GM18909 (cell line): ENCODE data around the gene IL17B.
"Not testable (repeated sequence)": the region's sequence is repeated elsewhere in the genome, so short reads cannot be mapped to it uniquely, and the experiment has no call there.

Experiments used
- ATAC-seq: cut with Tn5 transposase; IDR thresholded peaks from one replicate; pipeline ENCODE4 v1.9.1; 2021; ENCODE audit warnings: mild to moderate bottlenecking; ENCODE audit not compliant: unreplicated experiment, poor library complexity

IL17B gene

DNA sequence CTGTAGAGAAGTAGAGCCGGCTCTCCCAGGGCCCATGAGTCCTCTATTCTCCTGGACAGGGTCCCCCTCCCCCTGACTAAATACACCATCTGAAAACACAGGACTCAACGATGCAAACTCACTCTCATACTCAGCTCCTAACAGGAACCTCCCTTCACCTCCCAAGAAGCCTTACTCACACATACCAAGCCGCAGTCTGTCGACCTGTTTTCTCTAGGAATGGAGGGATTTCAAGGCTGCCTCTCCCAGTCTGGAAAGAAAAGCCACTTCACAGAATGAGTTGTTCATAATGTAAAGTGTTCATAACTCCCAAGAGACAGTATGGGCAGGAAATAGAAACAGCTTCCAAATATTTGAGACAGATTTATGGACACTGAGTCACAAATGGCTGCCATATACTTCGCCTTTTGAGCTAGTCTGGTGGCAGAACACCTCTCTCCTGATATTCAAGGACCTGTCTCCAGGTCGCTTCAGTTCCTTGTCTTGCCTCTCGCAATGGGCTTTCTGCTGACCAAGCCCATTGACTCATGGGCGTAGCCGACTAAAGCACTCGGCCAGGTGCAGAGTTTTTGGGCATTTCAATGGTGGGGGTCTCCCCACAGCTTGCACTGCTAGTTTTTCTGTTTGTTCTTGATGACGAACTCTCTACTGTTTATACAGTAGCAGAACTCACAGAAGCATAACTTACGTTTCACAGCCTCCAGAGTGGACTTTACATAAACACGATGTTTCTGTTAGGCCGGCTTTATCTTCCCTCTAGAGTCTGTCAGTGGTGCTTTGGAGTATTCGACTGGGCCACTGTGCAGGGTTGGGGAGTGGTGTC, 25.0 kb upstream of the IL17B start:
- ATAC-seq, result no peak

DNA sequence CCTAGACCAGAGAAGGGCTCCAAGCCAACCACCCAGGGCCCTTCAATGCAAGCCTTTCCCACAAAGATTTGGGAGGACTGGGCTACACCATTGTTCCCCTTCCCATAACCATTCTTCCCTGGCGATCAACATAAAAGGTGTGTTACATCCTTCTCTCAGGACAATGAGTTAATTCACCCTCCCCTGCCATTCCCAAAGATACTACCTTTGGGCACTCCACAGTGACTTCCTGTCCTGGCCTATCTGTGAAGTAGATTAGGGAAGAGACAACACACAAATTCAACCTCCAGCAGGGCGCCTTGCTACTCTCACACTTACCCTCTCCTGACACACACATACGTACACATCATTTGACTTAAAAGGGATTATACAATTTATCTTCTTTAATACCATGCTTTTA, 23.2 kb upstream of the IL17B start:
- no peak for ATAC-seq

DNA sequence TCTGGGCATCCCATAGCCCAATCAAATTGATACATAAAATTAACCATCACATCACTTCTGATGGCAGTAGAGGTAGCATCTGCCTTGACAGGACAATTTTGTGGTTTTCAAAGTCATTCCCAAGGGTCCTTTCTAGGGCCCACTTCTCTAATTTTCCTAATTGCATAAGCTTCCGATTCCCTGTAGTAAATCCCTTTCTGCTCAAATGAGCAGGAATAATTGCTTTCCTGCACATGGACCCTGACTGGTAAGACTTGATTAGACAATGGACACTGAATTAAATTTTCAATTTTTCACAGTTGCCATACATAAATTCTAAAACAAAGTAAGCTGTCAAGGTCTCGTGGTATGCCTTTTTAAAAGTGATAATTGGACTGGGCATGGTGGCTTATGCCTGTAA, 22.0 kb upstream of the IL17B start:
- ATAC-seq, result no peak

DNA sequence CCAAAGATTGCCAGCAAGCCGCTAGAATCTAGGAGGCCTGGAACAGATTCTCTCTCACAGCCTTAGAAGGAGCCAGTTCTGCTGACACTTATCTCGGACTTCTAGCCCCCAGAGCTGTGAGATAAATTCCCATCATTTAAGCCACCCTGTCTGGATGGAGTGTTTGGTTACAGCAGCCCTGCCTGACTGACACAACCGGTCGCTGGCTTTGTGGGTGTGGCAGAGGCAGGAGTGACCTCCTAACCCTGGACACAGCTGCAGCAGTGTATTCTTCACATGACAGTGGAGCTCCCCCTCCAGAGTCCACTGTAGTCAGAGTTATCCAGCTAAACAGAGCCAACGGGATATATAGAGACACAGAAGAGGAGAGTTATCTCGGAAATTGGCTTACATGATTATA, 21.2 kb upstream of the IL17B start:
- no peak for ATAC-seq

DNA sequence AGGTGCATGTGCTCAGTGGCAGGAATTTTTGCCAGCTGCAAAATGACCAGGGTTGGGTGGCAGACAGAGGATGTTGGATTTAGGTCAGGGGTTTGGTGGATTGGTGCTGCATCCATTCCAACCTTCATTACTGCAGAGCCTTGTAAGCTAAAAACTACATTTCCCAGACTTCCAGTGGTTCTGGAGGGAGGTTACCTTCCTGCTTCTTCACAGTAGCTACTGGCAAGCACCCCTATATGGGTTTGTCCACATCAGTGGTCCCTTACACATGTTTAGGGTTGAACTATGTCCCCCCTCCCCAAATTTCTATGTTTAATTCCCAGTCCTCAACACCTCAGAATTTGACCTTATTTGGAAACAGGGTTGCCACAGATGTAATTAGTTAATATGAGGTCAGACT, 20.7 kb upstream of the IL17B start:
- no peak for ATAC-seq

DNA sequence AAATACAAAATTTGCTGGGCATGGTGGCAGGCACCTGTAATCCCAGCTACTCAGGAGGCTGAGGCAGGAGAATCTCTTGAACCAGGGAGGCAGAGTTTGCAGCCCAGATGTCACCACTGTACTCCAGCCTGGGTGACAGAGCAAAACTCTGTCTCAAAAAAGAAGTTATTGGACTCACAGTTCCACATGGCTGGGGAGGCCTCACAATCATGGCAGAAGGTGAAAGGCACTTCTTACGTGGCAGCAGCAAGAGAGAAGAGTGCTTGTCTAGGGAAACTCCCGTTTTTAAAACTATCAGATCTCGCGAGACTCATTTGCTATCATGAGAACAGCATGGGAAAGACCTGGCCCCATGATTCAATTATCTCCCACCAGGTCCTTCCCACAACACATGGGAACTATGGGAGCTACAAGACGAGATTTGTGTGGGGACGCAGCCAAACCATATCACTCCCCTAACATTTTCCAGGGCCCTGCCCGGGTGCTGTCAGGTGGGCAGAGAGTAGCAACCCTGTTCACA, 19.7 kb upstream of the IL17B start:
- ATAC-seq, result not testable (repeated sequence)

DNA sequence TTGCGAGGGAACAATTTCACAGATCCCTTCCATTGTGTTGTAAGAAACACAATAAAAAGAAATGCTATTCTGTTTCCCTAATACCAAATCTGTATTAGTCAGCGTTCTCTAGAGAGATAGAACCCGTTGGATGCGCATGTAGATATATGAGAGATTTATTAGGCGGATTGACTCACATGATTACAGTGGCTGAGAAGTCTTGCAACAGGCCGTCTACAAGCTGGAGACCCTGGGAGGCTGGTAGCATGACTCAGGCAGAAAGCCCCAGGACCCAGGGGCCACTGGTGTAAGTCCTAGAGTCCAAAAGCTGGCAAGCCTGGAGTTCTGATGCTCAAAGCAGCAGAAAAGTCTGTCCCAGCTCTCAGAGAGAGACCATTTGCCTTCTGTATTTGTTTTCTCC, 18.4 kb upstream of the IL17B start:
- no peak for ATAC-seq

DNA sequence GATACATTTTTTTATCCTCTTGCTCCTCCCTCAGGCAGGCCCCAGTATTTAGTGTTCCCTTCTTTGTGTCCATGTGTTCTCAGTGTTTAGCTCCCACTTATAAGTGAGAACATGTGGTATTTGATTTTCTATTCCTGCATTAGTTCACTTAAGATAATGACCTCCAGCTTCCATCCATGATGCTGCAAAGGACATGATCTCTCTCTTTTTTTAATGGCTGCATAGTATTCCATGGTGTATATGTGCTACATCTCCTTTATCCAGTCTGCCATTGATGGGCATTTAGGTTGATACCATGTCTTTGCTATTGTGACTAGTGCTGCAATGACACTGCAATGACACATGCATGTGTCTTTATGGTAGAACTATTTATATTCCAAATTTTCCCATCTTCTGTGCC, 15.9 kb upstream of the IL17B start:
- ATAC-seq, result not testable (repeated sequence)

DNA sequence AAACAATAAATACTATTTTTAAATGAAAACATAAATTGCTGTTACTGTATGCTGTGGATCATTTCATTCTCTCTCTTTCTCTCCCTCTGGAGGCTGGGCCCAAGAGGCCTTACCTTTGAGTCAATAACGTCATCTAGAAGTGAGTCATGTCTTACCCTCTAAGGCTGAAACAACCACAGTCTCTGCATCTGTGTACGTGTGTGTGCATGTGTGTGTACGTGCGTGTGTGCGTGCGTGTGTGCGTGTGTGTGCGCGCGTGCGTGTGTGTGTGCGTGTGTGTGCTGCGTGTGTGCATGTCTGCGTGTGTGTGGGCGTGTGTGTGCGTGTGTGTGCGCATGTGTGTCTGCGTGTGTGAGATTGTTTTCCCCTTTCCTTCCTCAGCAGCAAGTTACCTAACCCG, 13.6 kb upstream of the IL17B start:
- no peak for ATAC-seq

DNA sequence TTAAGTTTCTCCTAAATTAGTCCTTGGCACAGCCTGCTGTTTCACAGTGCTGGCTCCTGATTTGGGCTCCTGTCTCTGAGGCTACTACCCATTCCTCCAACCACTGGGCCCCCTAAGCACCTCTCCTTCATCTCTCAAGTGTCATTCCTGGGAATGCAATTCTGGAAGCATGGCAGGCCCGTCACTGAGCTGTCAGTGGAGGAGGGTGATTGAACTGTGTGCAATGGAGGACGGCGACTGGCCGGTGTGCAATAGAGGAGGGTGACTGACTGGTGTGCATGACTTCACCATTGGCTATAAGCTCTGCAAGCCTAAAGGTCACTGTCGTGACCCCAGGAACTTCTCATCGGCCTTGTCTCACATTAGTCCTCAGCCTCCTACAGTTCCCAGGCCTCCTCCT, 12.4 kb upstream of the IL17B start:
- no peak for ATAC-seq

DNA sequence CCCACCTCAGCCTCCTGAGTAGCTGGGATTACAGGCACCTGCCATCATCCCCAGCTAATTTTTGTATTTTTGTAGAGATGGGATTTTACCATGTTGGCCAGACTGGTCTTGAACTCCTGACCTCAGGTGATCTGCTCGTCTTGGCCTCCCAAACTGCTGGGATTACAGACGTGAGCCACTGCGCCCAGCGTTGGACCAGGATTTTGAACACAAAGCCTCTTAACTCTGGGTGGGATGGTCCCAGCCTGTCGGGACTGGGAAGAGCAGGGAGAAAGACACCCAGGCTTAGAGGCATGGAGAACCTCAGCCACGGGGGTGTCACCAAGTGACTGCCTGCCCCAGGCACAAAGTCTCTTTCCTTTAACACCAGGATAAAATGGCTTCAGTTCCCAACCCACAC, 12.0 kb upstream of the IL17B start:
- ATAC-seq, result not testable (repeated sequence)

DNA sequence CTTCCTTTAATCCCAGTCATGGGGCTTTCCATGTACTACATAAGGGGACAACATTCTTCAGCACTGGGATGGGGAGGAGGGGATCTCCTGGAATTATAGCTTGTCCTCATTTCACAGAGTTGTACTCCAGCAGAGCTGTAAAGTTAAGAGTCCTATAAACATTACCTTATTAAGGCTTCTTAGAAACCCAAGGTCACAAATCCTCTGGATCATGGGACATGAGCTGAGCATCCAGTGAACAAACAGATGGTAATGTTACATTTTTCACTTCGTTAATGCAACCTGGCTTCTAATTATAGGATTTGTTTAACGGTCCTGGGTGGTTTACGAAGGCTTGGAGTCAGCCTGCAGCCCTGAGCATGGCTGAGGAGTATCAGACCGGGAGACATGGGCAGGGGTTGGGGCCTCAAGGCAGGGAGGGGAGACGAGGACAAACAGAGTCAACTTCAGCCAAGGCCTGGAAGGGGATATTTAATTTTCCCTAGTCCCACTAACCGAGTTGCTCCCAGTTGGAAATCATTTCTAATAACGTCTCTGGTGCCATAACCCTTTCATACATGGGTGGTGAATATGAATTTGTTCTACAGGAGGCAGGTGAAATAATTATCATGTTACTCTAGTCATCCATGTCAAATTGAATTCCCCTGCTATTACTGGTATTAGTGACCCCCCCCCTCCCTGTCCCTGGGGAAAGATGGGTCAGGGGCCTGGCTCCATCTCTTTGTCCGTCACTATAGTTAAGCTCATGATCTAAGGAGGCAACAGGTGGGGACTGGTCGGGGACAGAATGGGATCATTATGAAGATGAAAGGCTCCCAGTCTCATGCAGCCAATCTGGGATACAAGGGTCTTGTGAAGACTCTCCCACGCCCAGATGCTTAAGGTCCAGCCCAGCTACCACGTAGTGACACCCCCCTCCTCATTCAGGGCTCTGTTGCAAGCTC, 10.7 kb upstream of the IL17B start:
- no peak for ATAC-seq

DNA sequence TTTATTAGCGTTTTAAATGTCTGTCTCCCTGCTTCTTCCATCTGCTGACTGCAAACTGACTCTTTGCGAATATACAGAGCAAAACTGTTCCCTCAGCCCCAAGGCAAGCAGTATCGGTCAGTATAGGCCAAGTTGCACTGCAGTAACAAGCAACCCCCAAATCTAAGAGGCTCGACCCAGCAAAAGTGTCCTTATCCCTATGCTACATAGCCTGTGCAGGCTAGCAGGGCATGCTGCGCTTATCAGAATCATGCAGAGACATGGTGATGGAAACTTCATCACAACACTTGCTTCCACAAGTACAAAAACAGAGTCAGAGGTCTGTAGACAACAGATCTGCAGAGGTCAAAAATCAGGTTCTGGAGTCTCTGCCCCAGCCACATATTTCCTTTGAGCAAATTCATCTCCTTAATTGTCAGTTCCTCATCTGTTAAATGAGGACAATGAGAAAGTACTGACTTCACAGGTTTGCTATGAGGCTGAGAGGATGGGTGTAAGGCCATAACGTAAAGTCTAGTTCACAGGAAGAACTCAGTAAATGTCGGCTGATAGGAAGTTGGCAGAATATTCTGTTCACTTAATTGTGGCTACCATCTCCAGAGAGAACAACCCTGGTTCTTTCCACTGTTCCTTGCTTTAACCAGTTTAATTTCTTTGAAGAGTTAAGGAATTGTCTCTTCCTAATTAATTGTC, 9.6 kb upstream of the IL17B start:
- no peak for ATAC-seq

DNA sequence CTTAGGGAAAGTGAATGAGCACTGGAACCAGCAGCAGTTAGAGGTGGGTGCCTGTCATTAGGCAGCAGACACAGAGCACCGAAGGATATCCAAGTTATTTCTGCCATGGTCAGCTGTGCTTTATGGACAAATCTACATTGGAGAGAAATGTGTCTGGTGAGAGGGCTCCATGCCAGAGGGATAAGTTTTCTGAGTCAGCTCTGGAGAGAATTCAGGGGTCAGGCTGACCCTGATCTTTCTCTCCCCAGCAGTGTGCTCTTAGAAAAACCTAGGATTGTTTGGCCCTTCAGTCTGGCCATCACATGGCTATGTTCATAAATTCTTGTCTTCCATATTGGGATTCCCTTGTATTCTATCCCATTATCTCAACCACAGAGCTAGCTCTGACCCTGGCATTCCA, 8.9 kb upstream of the IL17B start:
- no peak for ATAC-seq

DNA sequence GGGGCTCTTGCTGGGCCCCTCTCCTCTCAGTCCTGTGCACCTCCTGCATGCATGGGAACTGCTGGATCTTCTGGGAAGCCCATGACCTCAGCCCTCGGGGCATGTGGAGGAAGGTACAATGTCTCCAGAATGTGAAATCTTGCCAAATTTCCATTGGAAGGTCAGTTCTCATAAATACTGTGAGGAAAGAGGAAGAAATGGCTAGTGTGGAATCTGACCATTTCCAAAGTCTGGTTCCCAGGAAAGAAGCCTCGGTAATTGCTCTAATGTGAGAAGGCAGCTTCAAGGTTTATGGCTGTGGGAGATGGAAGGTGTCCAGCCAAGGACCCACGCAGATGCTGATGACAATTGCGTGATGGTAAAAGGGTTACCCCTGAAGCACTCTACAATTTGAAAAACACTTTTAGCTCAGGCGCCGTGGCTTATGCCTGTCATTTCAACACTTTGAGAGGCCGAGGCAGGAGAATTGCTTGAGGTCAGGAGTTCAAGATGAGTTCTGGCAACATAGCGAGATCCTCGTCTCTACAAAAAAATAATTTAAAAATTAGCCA, 8.1 kb upstream of the IL17B start:
- ATAC-seq, result no peak

DNA sequence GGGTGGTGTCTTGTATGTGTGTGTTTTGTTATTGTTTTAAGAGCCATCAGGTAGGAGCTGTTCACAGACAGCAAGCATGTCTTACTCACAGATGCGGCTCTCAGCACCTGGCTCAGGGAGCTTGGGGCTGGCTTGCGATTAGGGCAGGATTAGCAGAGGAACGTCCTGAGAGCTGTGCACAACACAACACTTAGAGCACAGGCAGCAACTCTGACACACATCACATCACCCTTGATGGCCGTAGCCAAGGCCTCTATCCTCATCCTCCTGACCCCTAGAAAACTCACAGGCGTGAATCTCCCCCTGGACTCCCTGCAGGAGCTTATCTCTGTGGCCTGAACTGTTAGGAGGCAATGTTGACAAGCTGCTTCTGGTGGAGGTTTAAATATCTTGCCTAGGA, 7.1 kb upstream of the IL17B start:
- no peak for ATAC-seq

DNA sequence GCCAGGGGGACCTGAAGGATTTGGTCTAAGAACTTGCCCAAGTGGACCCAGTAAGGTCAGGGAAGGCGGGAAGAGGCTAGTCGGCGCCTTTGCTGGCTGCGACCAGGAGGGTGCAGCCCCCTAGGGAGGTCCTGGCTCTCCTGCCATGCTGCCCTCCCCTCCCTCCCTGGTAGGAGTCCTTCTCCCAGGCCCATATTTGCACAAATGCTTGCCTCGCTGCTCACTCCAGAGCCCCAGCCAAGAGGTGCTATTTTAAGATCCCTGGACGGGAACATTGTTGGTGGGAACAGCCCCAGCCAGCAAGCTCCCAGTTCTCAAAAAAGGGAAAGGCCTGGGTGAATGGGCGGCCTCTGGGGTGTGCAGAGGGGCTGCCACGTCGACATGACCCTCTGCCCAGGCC, 4.3 kb upstream of the IL17B start:
- no peak for ATAC-seq

DNA sequence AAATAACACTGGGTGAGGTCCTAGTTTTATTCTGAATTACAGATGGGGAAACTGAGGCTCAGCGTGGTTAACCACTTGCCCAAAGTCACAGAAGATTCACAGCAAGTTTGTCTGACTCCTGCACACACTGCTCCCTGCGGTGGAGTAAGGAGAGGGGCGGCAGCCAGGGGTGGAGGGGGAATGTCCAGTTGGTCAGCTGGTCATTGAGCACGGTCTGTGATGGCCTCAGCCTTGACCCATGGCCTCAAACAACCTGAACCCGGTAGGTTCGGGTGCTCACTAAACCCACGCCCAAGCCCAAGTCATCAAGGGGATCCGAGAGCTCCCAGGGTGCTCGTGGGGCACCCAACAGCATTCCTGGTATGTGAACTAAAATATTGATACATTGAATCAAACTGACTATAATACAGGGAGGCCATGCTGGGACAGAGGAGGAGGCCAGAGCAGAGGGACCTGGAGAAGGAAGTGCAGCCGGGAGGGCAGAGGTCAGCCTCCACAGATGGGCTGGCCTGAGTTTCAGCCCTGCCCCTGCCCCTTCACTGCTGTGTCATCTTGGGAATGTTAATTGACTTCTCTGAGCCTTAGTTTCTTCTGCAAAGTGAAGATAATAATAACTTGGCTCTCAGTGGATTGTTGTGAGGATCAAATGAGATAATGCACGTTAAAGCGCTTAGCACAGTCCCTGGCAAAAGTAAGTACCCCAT, 3.6 kb upstream of the IL17B start:
- no peak for ATAC-seq

DNA sequence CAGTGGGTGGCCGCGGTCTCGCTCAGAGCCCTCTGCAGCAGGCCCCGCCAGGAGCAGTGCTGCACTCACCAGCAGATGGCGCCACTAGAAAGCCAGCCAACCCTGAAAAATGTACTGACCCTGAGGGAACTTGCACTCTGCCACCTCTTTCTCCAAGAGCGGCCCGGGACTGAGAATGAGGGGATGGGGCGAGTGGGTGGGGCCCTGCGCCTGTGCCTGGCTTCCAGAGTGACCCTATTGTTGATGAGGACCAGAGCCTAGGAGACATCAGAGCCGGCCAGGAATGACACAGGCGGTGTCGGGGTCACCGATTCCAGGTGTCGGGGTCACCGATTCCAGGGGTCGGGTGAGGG, 2.9 kb upstream of the IL17B start:
- ATAC-seq, result peak; percentile 74
